ENCODE measurements around the gene TMEM151A.

Gene TMEM151A

DNA sequence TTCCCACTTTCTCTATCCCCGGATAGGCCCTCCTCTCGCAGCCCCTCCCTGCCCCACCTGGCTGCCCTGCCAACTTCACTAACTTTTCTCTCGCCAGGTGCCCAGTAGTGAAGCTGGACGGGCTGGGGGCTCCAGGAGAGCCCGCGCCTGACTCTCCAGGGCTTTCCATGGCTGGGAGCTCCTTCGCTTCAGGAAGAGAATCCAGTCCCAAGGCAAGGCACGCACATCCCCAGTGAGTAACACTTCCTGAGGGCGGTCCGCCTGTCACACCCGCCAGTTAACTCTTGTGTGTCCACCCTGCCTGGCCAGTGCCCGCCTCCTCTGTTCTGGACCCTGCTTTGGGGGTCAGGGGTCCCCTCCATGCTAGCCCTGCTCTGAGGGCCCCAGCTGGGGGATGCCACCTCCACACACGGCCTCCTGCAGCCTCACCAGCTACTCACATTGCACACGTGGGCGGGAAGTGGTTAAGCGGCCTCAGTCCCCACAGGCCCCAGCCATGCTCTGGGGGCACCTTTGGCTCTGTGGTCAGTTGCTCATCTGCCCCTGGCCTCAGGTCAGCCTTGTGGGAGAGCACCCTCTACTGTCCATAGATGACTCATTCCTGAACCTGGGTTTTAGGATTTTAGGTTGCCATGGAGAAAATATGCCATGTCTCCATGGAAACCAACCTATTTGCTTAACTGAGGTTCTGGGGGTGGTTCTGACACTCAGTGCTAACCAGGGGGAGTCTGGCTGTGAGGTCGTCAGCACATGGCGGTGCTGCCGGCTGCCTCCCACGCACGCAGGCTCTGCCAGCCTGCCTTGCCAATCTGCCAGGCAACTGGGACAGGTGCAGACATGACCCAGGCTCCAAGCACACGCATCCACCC lies 44.8 kb downstream of the TMEM151A start, which contains the start of gene RIN1:
Gene RIN1 (minus strand): TSS at position 201 of the 869 bp plus-strand sequence. CDS start 32 bp downstream, at position 169.
- DNase-seq (ENCODE audit: low read depth), result peak; percentile 55

- no peak for DNase-seq (ENCODE audit: low read depth)
Measured at GRCh38 chr11:66337103-66337899, 45.6 kb downstream of the TMEM151A start.

- DNase-seq (ENCODE audit: low read depth), result no peak
Measured at GRCh38 chr11:66338276-66339161, 46.8 kb downstream of the TMEM151A start.

DNA sequence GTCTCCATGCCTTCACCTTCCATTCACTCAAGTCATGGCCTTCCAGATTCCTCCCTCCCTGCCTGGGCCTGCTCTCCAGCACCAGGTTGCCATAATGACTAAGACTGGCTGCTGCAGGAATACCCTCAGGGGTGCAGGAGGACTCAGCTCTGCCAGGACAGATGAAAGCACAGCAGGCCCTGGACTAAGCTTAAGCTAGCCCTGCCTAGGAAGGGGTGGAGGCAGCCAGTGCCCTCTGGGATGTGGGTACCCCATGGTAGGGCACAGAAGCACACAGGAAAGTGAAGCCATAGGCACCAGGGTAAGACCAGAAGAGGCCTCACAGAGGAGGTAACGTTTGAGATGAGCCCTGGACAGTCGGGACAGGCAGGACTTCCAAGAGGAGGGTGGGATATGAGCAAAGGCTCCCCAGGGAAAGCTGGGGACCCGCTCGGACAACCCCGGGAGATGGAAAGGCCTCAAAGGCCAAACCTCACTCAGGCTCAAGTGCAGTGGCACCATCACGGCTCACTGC lies 47.5 kb downstream of the TMEM151A start:
- no peak for DNase-seq (ENCODE audit: low read depth)

GRCh38 chr11:66339686-66340483 lies 48.2 kb downstream of the TMEM151A start:
- no peak for DNase-seq (ENCODE audit: low read depth)

DNA sequence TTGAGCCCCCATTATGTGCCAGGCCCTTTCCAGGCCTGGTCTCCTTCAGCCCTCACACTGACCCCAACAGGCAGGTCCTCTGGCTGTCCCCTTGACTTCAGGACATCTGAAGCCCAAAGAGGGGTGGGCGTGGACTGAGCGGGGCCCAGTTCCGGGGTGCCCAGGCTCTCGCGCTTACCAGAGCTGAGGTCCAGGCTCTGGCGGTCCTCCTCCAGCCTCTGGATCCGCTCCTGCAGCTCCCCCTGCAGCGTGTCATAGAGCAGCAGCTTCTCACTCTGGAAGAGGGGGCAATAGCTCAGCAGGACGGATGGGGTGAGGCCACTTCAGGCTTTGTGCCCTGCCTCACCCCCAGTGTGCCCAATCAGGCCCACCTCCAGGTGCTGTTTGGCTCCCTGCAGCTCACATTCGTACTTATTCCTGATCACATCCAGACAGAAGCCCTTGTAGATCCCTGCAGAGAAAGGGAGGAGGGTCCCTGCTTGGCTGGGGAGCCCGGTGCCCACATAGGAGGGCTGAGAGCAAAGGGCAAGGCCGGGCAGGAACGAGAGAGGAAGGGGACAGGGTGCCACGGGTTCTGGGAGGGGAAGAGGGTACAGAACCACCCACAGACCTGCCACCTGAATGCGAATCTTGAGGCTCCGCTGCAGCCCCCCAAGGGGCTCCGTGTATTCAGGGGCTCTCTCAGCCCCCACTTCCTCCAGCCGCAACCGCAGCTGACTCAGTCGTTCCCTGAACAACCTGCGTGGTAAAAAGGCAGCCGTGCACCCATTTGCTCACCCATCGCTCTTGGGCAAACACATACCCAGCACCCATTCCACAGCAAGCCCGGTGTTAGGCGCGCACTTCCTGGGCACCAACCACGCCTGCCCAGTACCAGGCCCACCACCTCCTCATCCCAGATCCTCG lies 49.2 kb downstream of the TMEM151A start:
- no peak for DNase-seq (ENCODE audit: low read depth)

GRCh38 chr11:66341502-66342126 lies 49.9 kb downstream of the TMEM151A start:
- no peak for DNase-seq (ENCODE audit: low read depth)

DNA sequence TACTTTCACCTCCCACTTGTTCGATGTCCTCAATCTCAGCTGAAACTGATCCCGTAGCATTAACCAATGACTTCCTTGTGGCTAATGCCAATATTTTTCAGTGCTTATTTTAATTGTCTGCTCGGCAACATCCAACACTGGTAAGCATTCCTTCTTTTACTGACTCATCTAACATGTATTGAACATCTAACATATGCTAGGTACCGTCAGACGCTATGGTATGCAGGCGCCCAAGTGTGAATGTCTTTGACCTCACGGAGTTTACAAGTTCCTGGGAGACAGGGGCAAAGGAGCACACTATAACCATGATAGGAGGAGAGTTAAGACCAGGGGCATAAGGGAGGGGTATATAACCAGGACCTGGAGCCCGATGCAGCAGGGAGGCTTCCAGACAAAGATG lies 51.5 kb downstream of the TMEM151A start:
- DNase-seq (ENCODE audit: low read depth), result no peak

DNA sequence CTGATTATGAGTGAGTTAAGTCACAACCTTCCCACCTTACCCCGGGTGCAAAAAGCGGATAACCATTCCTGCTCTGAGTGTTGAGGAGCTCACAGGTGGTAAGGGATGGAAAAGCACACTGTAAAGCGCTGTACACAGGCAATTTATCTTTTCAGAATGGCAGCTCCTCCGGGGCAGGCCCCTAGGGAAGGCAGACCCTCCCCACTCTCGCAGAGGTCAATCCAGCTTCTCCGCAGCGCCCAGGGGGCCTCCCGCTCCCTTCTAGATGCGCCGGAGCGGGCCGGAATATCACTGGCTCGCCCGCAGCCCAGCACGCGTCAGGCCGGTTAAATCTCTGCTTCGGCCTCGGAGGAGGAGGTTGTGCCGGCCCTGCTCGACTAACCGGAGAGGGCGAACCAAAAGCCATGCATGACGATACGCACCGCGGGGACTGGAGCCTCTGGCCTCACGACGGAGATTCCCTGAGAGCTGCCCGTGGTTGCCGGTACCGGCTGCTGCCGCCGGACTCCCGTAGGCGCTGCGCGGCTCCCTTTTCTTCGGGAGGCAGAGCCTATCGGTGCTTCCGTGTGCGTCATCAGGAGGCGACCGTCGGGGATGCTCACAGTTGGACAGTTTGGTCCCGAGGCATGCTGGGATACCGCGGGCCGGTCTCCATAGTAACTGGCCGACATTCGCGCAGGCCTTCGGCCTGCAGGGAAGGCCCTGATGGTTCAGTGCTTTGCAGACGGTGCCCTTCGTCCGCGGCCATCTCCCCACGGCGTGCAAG lies 53.0 kb downstream of the TMEM151A start, which contains the start of gene BRMS1:
Gene BRMS1 (minus strand): TSS at position 555 of the 766 bp plus-strand sequence. CDS start 2,870 bp downstream, outside the sequence.
- peak; percentile 95 for DNase-seq (ENCODE audit: low read depth)

DNA sequence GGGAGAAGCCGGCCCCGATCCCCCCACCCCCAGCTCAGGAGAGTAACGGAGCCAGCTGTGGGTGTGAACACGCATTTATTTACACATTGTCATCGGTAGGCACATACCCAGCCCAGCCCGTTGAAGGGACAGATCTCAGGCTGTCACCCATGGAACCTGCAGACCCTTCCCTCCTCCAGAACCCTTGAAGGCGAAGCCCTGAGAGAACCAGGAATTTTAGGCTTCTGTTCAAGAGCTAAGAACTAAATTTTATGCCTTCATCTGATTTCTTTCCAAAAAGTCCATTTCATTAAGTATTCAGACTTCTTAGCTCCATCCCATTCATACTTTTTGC lies 53.6 kb downstream of the TMEM151A start:
- no peak for DNase-seq (ENCODE audit: low read depth)

All from stimulated activated CD8-positive, alpha-beta memory T cell treated with anti-CD3 and anti-CD28 coated beads, Interleukin-4, amount 100 ng/mL, for 24 hours (primary cell).